Fibroblast of lung (primary cell): ENCODE measurements around the gene SHISA9. TPM values are rescaled to one million over a fixed set of nuclear protein-coding genes. Genes with fewer than 3 reads are reported as not detected.

ENCODE experiments used
- DNase-seq, 2 donors: peaks; one replicate each; pipeline versions ENCODE4 v3.0.0 to v3.0.0-alpha.2; 2010; ENCODE audit warnings: low read depth in 2 of 2
- H2AFZ ChIP-seq: 2 replicates; pipeline ENCODE4 v1.5.1; 2012; ENCODE audit warnings: low read length, control low read depth, inconsistent platforms
- H3K27ac ChIP-seq: 2 replicates; pipeline ENCODE4 v1.5.1; 2011; ENCODE audit warnings: low read length, control low read depth; ENCODE audit not compliant: insufficient read depth
- H3K27me3 ChIP-seq: 2 replicates; pipeline ENCODE4 v1.5.1; 2011; ENCODE audit warnings: mild to moderate bottlenecking, low read length; ENCODE audit not compliant: control insufficient read depth, insufficient read depth
- H3K36me3 ChIP-seq: 2 replicates; pipeline ENCODE4 v1.5.1; 2011; ENCODE audit warnings: low read length; ENCODE audit not compliant: control insufficient read depth, insufficient read depth
- H3K4me1 ChIP-seq: 2 replicates; pipeline ENCODE4 v1.5.1; 2011; ENCODE audit warnings: low read length; ENCODE audit not compliant: control insufficient read depth, insufficient read depth; ENCODE audit errors: extremely low read depth
- H3K4me2 ChIP-seq: 2 replicates; pipeline ENCODE4 v1.5.1; 2011; ENCODE audit warnings: low read length, control low read depth; ENCODE audit not compliant: insufficient read depth; ENCODE audit errors: extremely low read depth
- H3K4me3 ChIP-seq, 4 experiments: fragments of 200-600 bp in 1 of 4; sonication (generic) in 1 of 4; replicated peaks in 1 of 4; 2 replicates each; pipeline ENCODE4 v1.5.1; 2011 to 2016; ENCODE audit warnings: low read length in 4 of 4, low read depth in 3 of 4, mild to moderate bottlenecking in 3 of 4, control low read depth in 2 of 4, inconsistent platforms in 1 of 4, mixed read lengths in 1 of 4; ENCODE audit not compliant: insufficient read depth in 1 of 4; ENCODE audit errors: control extremely low read depth in 1 of 4
- H3K79me2 ChIP-seq: 2 replicates; pipeline ENCODE4 v1.5.1; 2012; ENCODE audit warnings: mild to moderate bottlenecking, low read length, inconsistent platforms; ENCODE audit not compliant: control insufficient read depth, insufficient read depth
- H3K9ac ChIP-seq: 2 replicates; pipeline ENCODE4 v1.5.1; 2011; ENCODE audit warnings: mild to moderate bottlenecking, low read length, control low read depth; ENCODE audit not compliant: insufficient read depth
- H3K9me3 ChIP-seq: 2 replicates; pipeline ENCODE4 v1.5.1; 2012; ENCODE audit warnings: low read depth, low read length; ENCODE audit not compliant: control insufficient read depth, insufficient read depth
- H4K20me1 ChIP-seq: 2 replicates; pipeline ENCODE4 v1.5.1; 2011; ENCODE audit warnings: low read length; ENCODE audit not compliant: control insufficient read depth, insufficient read depth; ENCODE audit errors: extremely low read depth
- EZH2 ChIP-seq: IDR thresholded peaks from 2 replicates; pipeline ENCODE4 v1.5.1; 2012; ENCODE audit warnings: low read length, control low read depth, mild to moderate bottlenecking; ENCODE audit errors: missing control alignments
- polyA plus RNA-seq, 2 donors: library from polyadenylated mRNA; depleted of rRNA in 1 of 2; stranded (reverse) in 1 of 2; unstranded in 1 of 2; fragments of >200 nt; gene quantifications; 2 replicates each; pipeline ENCODE4 v1.2.1, GENCODE V29; 2011 to 2012; ENCODE audit warnings: missing spikeins in 1 of 2
- total RNA-seq: library from RNA; depleted of rRNA; stranded (reverse); fragments of >200 nt; gene quantifications from 2 replicates; pipeline ENCODE4 v1.2.1, GENCODE V29; 2014
- TF ChIP-seq, protein P1 (sequence below), 2 donors: IDR thresholded peaks in 1 of 2; conservative IDR thresholded peaks in 1 of 2; 1 replicate in 1 of 2; 2 replicates in 1 of 2; pipeline ENCODE4 v1.5.1; 2011 to 2012; ENCODE audit warnings: low read length in 2 of 2, control low read depth in 1 of 2, inconsistent platforms in 1 of 2, low read depth in 1 of 2, mild to moderate bottlenecking in 1 of 2

SHISA9 gene
- total and polyA plus RNA-seq, 2 donors (not counting 1 experiment from before 2014, with no cell fraction given): not detected

GRCh38 chr16:13181432-13181831 is 280.0 kb downstream of the SHISA9 start:
- no peaks in the 10 kb centered on the region for H4K20me1 ChIP-seq
- no peaks in the 10 kb centered on the region for H3K4me1 ChIP-seq
- no peak for DNase-seq

GRCh38 chr16:13186813-13187212 is 285.4 kb downstream of the SHISA9 start:
- DNase-seq: no peak
- TF ChIP-seq EZH2: no peak
- TF ChIP-seq, protein P1, sequence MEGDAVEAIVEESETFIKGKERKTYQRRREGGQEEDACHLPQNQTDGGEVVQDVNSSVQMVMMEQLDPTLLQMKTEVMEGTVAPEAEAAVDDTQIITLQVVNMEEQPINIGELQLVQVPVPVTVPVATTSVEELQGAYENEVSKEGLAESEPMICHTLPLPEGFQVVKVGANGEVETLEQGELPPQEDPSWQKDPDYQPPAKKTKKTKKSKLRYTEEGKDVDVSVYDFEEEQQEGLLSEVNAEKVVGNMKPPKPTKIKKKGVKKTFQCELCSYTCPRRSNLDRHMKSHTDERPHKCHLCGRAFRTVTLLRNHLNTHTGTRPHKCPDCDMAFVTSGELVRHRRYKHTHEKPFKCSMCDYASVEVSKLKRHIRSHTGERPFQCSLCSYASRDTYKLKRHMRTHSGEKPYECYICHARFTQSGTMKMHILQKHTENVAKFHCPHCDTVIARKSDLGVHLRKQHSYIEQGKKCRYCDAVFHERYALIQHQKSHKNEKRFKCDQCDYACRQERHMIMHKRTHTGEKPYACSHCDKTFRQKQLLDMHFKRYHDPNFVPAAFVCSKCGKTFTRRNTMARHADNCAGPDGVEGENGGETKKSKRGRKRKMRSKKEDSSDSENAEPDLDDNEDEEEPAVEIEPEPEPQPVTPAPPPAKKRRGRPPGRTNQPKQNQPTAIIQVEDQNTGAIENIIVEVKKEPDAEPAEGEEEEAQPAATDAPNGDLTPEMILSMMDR (conservative IDR thresholded peaks at IDR 0.05 in 1 of 2, IDR thresholded peaks at IDR 0.05 in 1 of 2; ENCODE audit: low read depth in 1 of 2, low read length in 2 of 2): no peak
- H4K20me1 ChIP-seq: no peaks in the 10 kb centered on the region
- no peaks in the 10 kb centered on the region for H3K9me3 ChIP-seq
- no peaks in the 10 kb centered on the region for H3K27me3 ChIP-seq
- no peak overlapping the region for H3K4me2 ChIP-seq
- H3K4me3 ChIP-seq: no peak overlapping the region
- H2AFZ ChIP-seq: no peak overlapping the region
- H3K9ac ChIP-seq: no peak overlapping the region
- no peaks in the 10 kb centered on the region for H3K79me2 ChIP-seq
- H3K36me3 ChIP-seq: no peaks in the 10 kb centered on the region
- no peak overlapping the region for H3K27ac ChIP-seq
- H3K4me1 ChIP-seq: no peaks in the 10 kb centered on the region

More at GRCh38 chr16:13181432-13181831, 280.0 kb downstream of the SHISA9 start:
- H2AFZ ChIP-seq: no peak overlapping the region
- no peaks in the 10 kb centered on the region for H3K36me3 ChIP-seq
- H3K27ac ChIP-seq: no peak overlapping the region
- TF ChIP-seq, protein P1 (conservative IDR thresholded peaks at IDR 0.05 in 1 of 2, IDR thresholded peaks at IDR 0.05 in 1 of 2; ENCODE audit: low read depth in 1 of 2, low read length in 2 of 2): no peak
- TF ChIP-seq EZH2: no peak
- H3K4me3 ChIP-seq: no peak overlapping the region
- H3K9ac ChIP-seq: no peak overlapping the region
- H3K4me2 ChIP-seq: no peak overlapping the region
- no peaks in the 10 kb centered on the region for H3K79me2 ChIP-seq
- H3K9me3 ChIP-seq: no peaks in the 10 kb centered on the region
- no peaks in the 10 kb centered on the region for H3K27me3 ChIP-seq

DNA sequence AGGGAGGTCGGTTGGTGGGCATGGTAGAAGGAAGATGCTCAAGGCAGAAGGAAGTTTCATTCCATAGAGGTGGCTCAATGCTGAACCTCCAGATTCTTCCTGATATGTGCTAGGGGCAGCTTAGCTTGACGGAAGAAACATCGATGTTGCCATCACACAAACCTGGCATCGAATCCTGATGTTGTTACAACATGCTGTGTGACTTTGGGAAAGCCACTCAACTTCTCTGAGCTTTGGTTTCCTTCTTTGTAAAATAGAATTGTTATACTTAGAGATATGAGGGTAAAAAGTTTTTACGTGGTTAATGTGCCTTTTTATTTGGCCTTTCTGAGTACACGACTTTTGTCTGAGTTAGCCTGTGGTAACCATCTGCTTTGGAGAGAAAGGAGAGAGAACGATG is 287.9 kb downstream of the SHISA9 start:
- H3K9me3 ChIP-seq: no peaks in the 10 kb centered on the region
- H3K4me1 ChIP-seq: no peaks in the 10 kb centered on the region
- TF ChIP-seq EZH2: no peak
- TF ChIP-seq, protein P1 (conservative IDR thresholded peaks at IDR 0.05 in 1 of 2, IDR thresholded peaks at IDR 0.05 in 1 of 2; ENCODE audit: low read depth in 1 of 2, low read length in 2 of 2): no peak
- H4K20me1 ChIP-seq: no peaks in the 10 kb centered on the region
- no peak overlapping the region for H3K4me3 ChIP-seq
- H3K79me2 ChIP-seq: no peaks in the 10 kb centered on the region
- no peaks in the 10 kb centered on the region for H3K27me3 ChIP-seq
- H3K9ac ChIP-seq: no peak overlapping the region
- DNase-seq: no peak
- H3K36me3 ChIP-seq: no peaks in the 10 kb centered on the region
- H3K27ac ChIP-seq: no peak overlapping the region
- H3K4me2 ChIP-seq: no peak overlapping the region
- no peak overlapping the region for H2AFZ ChIP-seq
